ENCODE data around the gene CENPE. TPM values are rescaled to one million over a fixed set of nuclear protein-coding genes. Genes with fewer than 3 reads are reported as not detected.
A peak's percentile ranks its signal among the peaks of the same experiment; 100 is the strongest.

Gene CENPE
- total RNA-seq, 1 experiment from 2014 or later, result 24.0 TPM

DNA sequence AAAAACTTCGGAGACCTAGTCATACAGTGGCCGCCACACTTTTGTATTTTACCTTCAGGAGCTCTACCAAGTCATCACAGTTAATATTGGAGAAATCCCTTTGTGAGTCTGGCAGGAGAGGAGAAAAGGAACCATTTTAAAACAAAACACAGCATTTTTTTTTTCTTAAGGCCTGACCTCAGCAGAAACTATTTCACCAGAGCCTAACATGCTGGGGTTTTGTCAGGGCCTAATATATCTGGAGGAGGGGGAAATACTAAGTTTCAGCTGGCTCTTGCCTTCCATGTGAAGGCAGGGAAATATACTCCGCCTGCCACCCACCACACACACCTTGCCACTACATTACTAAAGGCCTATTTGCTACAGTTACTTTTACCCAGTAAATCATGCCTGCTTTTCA lies 72.0 kb downstream of the CENPE start:
- no peak for DNase-seq (ENCODE audit: low read depth)

GRCh38 chr4:103123114-103123513 lies 75.0 kb downstream of the CENPE start:
- no peak for DNase-seq (ENCODE audit: low read depth)

- no peak for DNase-seq (ENCODE audit: low read depth)
These were observed 80.0 kb downstream of the CENPE start for GRCh38 chr4:103118166-103118565.

- DNase-seq (ENCODE audit: low read depth), result no peak
These were observed 86.5 kb downstream of the CENPE start for GRCh38 chr4:103111598-103111997.

DNA sequence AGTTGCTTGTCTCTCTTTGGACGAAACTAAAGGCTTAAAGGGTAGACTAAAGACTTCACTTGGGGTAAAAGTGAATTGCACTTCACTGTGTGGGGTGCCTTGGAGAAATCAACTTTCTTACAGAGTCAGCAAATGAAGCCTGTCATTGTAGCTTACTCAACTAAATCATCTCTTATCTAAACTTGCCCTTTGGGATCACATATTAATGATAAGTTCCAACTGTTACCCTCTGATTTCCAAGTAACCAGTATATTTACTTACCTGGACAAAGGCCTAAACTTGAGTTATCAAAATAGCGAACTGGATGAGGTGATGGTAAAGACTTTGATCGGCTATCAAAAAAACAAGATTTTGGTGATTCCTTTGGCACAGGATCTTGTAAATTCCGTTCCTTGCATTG lies 89.6 kb downstream of the CENPE start:
- no peak for DNase-seq (ENCODE audit: low read depth)

GRCh38 chr4:103105558-103106356 lies 92.4 kb downstream of the CENPE start:
- no peak for DNase-seq (ENCODE audit: low read depth)

DNA sequence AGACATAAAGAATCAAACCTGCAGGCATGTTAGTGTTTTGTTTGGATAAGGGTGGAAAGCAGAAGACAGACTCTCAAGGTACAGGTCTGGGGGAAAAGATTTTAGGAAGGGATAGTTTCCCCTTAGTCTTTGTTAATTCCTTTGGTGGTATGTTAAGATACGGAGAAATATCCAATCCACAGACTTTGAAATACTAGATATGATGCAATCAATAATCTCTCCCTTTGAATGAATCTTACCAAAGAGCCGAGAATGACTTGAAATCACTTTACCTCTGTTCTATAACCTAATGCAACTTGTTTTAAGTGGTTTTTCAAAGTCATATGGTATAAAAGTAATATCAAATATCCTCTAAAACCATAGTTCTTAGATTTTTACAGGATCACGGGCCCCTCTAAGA lies 93.3 kb downstream of the CENPE start:
- DNase-seq (ENCODE audit: low read depth), result no peak

GRCh38 chr4:103100691-103101090 lies 97.5 kb downstream of the CENPE start:
- DNase-seq (ENCODE audit: low read depth), result no peak

DNA sequence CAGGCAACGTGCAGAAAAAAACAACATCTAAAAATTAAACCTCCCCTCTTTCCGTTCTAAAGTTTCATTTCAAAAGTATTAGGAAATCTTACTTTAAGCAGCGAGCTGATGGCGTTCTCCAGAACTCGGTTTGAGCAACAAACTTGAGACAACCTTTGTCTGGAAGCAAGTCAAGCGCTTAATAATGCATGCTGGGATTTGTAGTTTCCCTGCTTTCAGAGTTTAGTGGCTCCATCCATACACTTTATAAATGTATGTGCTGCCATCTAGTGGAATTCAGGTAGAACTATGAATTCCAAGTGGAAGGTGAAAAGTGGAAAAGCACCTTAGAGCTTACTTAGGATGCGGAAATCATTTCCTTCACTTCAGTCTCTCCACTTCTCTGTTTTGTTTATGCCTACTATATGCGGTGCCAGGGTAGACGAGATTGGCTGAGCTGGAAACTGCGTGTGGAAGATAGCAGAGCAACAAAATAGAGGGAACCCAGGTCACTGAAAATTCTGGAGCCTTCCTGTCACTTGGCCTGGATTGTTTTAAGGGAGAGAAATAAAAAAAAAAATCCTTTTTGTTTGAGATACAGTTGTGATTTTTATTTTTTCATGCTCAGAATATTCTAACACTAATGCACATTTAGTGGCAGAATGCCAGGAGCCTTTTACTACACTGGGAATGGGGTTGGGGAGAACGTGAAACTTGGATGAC lies 98.3 kb downstream of the CENPE start, which contains the start of gene BDH2:
BDH2 (minus strand) TSS at position 144 of the 702 bp plus-strand sequence. CDS start 3,580 bp downstream, outside the sequence.
- peak; percentile 89 for DNase-seq (ENCODE audit: low read depth)

DNA sequence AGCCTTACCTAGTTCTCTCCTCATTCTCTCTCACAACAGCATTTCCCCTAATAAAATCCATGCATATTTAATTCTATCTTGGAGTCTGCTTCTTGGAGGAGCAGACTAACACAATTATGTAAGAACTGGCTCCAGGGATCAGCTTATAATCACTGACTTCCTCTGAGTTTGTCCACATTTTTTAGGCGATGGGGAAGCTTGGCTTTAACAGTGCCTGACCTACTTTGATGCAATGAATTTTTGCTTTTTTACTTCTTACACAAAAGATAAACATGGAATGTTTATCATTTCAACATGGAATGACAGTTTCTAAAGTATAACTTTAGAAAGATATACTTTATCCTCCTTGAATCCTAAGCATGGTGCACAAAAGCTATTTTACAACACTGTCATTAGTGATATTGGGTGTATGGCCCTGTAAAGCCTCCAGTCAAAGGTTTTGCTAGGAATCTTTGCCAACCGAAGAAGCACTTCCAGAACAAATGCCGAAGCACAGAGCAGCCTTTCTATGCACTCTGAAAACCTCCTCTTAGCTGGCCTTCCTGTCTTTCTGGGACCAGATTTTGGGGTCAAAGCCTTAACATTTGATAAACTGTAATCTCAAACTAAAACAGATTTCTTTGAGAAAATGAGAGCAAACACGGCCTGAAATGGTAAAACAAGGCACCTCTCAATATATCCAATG lies 99.2 kb downstream of the CENPE start:
- no peak for DNase-seq (ENCODE audit: low read depth)

DNA sequence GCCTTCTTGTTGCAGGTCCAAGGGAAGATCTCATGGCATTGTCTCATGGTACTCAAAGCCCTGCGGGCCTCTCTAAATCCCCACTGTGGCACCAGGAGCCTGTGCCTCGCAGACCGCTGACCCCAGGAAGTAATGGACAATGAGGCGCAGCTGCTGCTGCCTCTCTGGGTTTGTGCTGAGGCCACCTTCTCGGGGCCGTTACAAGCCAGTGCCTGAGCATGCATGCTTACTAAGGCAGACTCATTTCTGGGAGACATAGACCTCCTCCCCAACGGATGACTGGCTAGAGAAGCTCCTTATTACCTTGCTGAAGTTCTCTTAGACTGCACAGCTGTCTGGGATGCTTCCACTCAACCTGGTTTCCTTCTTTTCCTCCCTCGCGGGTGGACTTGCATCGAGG lies 99.8 kb downstream of the CENPE start:
- no peak for DNase-seq (ENCODE audit: low read depth)

DNA sequence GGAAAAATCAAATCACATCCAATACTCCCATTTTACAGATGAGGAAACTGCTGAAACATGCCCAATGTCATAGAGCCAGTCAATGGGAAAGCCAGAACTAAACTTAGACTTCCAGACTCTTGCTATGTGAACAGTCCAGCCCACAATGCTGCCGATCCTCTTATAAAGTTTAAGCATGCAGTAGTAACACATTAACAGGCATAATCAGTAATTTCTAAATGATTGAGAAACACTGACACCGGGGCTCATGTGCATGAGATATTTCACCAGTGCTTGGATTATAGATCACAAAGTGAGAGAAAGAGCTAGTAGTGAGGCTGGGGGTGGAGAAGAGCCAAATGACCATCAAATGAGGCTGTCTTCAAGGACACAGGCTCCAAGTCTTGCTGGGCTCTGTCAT lies 101.0 kb downstream of the CENPE start:
- DNase-seq (ENCODE audit: low read depth), result no peak

DNA sequence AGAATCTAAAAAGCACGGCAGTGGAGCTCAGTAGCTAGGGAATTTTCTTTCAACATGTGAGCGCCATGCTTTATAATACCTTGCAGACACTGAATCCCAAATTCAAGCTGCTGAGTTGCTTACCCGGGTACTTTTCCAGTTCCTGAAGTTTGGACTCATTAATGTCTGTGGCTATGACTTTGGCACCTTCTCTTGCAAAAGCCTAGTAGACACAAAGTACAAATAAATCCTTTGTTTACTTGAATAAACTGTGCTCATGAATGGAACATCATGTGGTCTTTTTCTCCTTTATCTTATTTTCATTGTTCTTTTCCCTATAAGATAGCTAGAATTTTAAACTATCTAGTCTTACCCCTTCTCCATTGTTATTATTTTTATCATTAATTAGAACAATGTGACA lies 103.1 kb downstream of the CENPE start:
- DNase-seq (ENCODE audit: low read depth), result no peak

GRCh38 chr4:103092245-103092644 lies 105.9 kb downstream of the CENPE start:
- no peak for DNase-seq (ENCODE audit: low read depth)

DNA sequence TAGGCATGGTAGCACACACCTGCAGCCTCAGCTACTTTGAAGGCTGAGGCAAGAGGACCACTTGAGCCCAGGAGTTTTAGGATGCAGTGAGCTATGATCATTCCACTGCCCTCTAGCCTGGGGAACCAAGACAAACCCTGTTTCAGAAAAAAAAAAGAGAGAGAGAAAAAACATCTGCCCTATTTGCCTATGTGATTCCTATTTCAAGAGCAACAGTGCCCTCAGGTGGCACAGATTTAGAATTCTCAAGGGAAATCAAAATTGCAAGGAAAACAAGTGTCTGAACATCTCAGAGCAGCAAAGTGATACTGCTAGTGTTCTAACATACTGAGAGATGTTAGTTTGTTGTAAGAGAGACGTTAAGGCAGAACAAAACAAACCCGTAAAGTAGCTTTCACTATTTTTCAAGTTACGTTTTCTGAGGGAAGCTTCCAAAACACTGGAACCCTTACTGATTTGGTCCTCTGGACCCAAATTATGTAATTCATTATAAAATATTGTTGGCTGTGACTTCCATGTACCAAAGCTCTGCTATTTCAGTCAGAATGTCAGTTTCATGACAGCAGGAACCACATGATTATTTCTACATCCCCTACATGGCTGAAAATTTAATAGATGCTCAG lies 106.4 kb downstream of the CENPE start:
- peak; percentile 68 for DNase-seq (ENCODE audit: low read depth)

GRCh38 chr4:103089481-103089880 lies 108.7 kb downstream of the CENPE start:
- DNase-seq (ENCODE audit: low read depth), result no peak

DNA sequence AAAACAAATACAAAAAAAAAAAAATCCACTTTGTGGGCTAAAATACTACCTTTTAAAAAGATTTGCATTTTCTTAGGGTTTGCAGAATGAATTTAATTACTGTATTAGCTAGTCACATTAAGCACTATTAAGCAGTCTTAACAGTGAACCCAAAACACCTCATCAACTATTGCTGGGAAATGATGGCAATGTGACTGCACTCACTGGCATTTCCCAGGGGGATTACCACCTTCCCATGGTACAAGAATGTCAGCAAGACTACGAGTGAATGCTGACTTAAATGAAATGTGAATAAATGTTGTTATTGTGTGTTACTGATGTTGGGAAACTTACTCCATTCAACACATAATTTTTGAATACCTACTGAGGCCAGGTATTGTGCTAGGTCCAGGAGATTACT lies 111.6 kb downstream of the CENPE start:
- DNase-seq (ENCODE audit: low read depth), result no peak

GRCh38 chr4:103085555-103086196 lies 112.5 kb downstream of the CENPE start:
- DNase-seq (ENCODE audit: low read depth), result no peak

DNA sequence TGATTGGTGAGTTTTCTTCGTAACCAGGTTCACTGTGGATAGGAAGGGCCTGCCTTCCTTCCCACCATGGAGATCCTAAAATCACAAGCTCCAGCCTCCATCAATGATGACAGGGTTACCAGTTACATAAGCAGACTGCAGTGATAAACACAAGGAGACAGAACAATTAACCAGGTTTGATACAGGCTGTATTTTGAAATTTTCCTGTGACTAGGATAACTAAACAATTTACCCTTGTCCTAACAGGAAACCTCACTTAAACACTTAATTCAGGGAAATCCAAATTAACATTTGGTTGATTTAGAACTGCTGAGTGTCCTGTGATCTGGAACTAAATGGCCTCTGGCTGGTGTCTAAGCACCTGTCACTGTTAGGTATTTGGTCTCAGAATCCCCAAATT lies 118.5 kb downstream of the CENPE start:
- no peak for DNase-seq (ENCODE audit: low read depth)

- DNase-seq (ENCODE audit: low read depth), result no peak
These were observed 121.3 kb downstream of the CENPE start, which contains the start of gene SLC9B2 for GRCh38 chr4:103076747-103077347. TSS of gene SLC9B2 (minus strand) at chr4:103076761. CDS start at chr4:103067550, 9,211 bp downstream.

All from HT1080 (cell line).